Coronary artery (tissue), 2 donors: ENCODE measurements around the gene STRIP2.

Experiments used
- DNase-seq: peaks from one replicate; pipeline ENCODE4 v3.0.0-alpha.2; 2017; ENCODE audit warnings: low spot score
- H3K27ac ChIP-seq, 2 donors: fragments of 200-600 bp; sonication (generic); one replicate each; pipeline ENCODE4 v1.5.1; 2016 to 2019
- H3K4me3 ChIP-seq: fragments of 200-600 bp; sonication (generic); 2 replicates; pipeline ENCODE4 v1.5.1; 2016; ENCODE audit warnings: mild to moderate bottlenecking, moderate library complexity
- TF ChIP-seq, protein P1 (sequence below): fragments of 200-600 bp; sonication (generic); IDR thresholded peaks from one replicate; pipeline ENCODE4 v1.5.1; 2019; ENCODE audit warnings: antibody characterized with exemption

Gene STRIP2

DNA sequence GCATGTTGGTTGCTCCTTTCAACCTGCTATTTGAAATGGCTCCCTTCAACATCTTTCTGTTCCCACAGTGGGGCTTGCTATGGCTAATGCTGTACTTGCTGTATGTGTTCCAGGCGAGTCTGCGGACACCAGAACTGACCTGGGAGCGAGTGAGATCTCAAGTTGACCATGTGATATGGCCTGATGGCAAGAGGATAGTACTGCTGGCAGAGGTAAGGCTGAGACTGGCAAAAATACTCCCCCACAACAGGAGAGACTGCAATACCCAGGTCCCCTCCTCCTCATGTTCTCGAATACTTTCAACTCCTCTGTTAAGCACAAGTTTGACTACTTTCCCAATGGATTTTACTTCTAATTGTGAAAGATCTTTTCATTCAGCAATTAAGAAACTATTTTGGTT is 11.5 kb upstream of the STRIP2 start:
- H3K4me3 ChIP-seq, result no peak overlapping the region

DNA sequence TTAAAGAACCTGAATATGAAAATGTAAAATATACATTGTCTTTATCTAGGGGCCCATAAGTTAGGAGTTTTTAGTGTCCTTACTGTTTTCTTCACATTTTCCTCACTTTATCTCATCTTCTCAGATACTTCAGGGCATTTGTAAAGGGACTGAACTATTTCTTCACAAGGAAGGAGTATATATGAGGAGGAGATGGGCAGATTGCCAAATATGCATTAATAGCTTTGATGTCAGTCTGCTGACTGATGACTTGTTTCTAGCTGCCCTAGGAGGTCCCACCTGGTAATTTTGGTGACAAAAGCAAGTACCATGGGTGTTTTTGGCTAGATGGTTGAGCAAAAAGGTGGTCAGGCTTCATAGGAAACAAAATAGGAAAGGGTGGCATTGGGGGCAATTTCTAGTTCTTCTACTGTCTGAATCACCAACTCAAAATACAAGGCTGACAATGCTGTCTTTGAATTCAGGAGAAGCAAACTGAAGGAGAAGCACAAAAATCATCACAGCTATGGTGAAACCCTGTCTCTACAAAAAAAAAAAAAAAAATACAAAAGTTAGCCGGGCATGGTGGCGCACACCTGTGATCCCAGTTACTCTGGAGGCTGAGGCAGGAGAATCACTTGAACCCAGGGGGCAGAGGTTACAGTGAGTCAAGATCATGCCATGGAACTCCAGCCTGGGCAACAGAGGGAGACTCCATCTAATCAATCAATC is 10.4 kb upstream of the STRIP2 start:
- Histone ChIP-seq H3K4me3 (no peak overlapping the region), H3K27ac (no peak overlapping the region)
- no peak for DNase-seq
- TF ChIP-seq, protein P1, sequence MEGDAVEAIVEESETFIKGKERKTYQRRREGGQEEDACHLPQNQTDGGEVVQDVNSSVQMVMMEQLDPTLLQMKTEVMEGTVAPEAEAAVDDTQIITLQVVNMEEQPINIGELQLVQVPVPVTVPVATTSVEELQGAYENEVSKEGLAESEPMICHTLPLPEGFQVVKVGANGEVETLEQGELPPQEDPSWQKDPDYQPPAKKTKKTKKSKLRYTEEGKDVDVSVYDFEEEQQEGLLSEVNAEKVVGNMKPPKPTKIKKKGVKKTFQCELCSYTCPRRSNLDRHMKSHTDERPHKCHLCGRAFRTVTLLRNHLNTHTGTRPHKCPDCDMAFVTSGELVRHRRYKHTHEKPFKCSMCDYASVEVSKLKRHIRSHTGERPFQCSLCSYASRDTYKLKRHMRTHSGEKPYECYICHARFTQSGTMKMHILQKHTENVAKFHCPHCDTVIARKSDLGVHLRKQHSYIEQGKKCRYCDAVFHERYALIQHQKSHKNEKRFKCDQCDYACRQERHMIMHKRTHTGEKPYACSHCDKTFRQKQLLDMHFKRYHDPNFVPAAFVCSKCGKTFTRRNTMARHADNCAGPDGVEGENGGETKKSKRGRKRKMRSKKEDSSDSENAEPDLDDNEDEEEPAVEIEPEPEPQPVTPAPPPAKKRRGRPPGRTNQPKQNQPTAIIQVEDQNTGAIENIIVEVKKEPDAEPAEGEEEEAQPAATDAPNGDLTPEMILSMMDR, result no peak

More for the DNA sequence above, 11.5 kb upstream of the STRIP2 start:
- DNase-seq, result no peak
- H3K27ac ChIP-seq, result no peak overlapping the region
- TF ChIP-seq, protein P1, result no peak

DNA sequence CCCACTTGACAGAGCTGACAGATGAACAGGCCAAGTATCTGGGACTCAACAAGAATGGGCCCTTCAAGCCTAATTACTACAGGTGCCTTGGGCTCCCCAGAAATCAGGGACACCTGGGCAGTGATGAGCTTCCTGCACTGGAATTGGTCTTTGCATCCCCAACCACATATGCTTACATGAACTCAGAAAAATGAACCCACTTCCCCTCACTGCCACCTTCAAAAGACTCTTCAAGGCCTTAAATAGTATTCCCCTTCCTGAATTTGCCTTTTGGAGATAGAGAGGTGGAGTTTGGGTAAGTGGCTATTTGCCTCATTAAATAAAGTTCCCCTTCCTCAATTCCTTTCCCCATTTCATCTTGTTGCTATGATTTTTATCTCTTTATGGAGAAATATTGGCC is 7.8 kb upstream of the STRIP2 start:
- TF ChIP-seq, protein P1, result no peak

DNA sequence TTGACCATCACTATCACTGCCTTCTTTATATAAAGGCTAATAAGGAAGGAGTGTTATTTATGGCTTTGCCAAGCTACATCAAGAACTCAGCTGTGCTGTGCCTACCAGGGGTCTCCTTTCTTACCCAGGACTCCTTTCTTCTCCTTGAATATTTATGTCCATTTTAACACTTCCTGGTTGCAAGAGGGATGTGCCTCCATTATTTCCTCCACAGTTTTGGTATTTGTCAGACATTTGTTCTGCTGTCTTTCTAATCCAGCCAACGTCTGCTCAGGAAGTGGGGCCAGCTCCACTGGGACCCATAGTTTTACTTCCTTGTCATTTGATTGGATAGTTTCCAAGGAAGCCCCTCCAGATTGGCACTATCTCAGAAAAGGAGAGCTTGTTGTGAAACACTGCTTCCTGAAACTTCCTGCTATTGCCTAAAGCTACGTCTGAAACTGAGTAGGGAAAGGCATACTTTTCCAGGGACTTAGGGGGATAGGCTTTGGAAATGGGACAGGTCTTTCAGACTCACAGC is 6.6 kb upstream of the STRIP2 start:
- no peak overlapping the region for H3K27ac ChIP-seq
- TF ChIP-seq, protein P1, result no peak
- no peak for DNase-seq
- H3K4me3 ChIP-seq, result no peak overlapping the region

More for the DNA sequence above, 7.8 kb upstream of the STRIP2 start:
- DNase-seq, result no peak
- Histone ChIP-seq H3K27ac (no peak overlapping the region), H3K4me3 (no peak overlapping the region)

DNA sequence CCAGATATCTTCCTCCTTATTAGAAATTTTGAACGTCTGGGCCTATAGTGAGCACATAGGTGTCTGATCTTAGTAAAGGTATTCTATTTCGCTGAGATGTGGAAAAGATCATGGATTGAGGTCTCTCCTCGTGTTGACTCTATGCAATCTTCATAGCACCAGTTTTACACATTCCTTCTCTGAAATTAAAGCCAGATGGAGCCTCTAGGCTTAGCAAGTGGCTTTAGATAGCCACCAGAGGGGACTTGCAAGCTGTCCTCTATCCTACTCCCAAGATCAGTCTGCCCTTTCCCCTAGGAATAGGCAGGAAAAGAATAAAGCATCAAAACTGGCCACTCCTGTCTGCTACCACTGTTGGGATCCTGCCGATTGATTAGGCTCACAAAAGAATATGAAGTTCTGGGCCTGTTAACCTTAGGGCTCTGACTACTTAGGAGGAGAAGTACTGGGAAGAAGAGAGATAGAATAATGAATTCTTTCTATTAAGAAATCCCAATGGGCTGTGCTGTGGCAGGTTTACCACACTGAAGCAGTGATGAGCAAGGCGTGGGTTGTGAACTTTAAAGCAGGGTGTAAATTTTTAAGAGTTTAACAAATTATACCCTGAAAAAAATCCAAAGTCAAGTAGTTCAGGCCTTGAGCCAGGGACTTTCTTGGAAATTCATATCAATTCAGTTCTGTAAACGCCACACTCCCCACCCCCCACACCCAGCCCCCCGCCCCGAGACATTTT is 2.2 kb upstream of the STRIP2 start:
- DNase-seq, result no peak
- H3K27ac ChIP-seq, result no peak overlapping the region

DNA sequence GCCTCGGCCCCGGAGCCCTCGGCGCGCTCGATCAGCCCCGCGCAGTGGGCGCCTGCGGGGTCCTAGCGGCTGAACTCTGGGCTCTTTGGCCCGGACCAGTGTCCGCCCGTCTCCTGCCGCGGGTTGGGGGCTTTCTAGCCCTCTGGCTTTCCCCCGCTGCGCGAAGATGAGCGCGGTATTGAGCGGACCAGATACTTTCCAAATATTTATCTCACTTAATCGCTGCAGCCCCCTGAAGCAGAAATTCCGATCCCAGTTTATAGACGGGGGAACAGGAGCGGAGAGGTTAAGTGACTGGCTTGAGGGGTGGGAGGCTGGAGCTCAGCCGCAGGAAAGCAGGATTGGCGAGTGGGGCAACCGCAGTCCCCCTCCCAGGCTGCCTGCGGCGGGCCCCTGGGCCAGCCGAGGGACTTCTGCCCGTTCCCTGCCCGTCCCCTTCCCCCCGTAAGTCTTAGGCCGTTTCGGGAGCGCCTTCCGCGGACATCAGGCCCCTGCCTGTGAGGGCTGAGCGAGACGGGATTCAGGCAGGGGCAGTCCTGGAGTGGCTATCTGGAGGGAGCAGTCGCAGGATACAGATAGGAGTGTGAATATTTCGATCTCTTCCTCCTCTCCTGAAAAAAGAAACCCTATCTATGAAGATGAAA is 565 bp downstream of the STRIP2 start:
- DNase-seq, result no peak
- H3K4me3 ChIP-seq, result peak overlapping the region; percentile 68
- H3K27ac ChIP-seq, result no peak overlapping the region
- TF ChIP-seq, protein P1, result no peak

More for the DNA sequence above, 2.2 kb upstream of the STRIP2 start:
- TF ChIP-seq, protein P1, result no peak
- H3K4me3 ChIP-seq, result no peak overlapping the region
